PFSK-1 (cell line): Measurements from ENCODE around the gene MAP2K5.

Source experiments
- FOXP2 ChIP-seq: optimal IDR thresholded peaks from 2 replicates; pipeline ENCODE3; 2011; ENCODE audit warnings: borderline replicate concordance, control low read depth, inconsistent platforms; ENCODE audit not compliant: insufficient read depth; ENCODE audit errors: extremely low read length, extremely low read depth
- POLR2AphosphoS5 ChIP-seq: IDR thresholded peaks from 2 replicates; pipeline ENCODE4 v1.6.1; 2012; ENCODE audit warnings: low read depth, mild to moderate bottlenecking, control low read depth, low read length, moderate library complexity
- REST ChIP-seq, 2 experiments: IDR thresholded peaks; 2 replicates each; pipeline versions ENCODE4 v1.6.1 to v1.8.0; 2011 to 2012; ENCODE audit warnings: low read depth in 2 of 2, low read length in 2 of 2, control low read depth in 1 of 2, inconsistent platforms in 1 of 2, mild to moderate bottlenecking in 1 of 2, moderate library complexity in 1 of 2; ENCODE audit not compliant: insufficient read depth in 1 of 2
- SIN3A ChIP-seq: IDR thresholded peaks from 2 replicates; pipeline ENCODE4 v1.6.1; 2012; ENCODE audit warnings: mild to moderate bottlenecking, low read length, moderate library complexity, borderline replicate concordance; ENCODE audit not compliant: insufficient read depth
- TAF1 ChIP-seq: IDR thresholded peaks from 2 replicates; pipeline ENCODE4 v1.6.1; 2012; ENCODE audit warnings: low read length, control low read depth, borderline replicate concordance; ENCODE audit not compliant: insufficient read depth

The MAP2K5 gene

GRCh38 chr15:67575039-67575502 is 32.6 kb downstream of the MAP2K5 start:
- TF ChIP-seq REST (IDR thresholded peaks at IDR 0.05; ENCODE audit: insufficient read depth in 1 of 2, low read depth in 2 of 2, low read length in 2 of 2) (no peak), FOXP2 (no peak), SIN3A (no peak), POLR2AphosphoS5 (no peak), TAF1 (no peak)

- TF ChIP-seq SIN3A (no peak), FOXP2 (no peak), POLR2AphosphoS5 (no peak), TAF1 (no peak), REST (IDR thresholded peaks at IDR 0.05; ENCODE audit: insufficient read depth in 1 of 2, low read depth in 2 of 2, low read length in 2 of 2) (no peak)
Measured at GRCh38 chr15:67578020-67578600, 35.6 kb downstream of the MAP2K5 start.

- TF ChIP-seq FOXP2, result no peak
- no peak for TF ChIP-seq REST (IDR thresholded peaks at IDR 0.05; ENCODE audit: insufficient read depth in 1 of 2, low read depth in 2 of 2, low read length in 2 of 2)
- no peak for TF ChIP-seq TAF1
- TF ChIP-seq SIN3A, result no peak
- no peak for TF ChIP-seq POLR2AphosphoS5
Measured at GRCh38 chr15:67579164-67579563, 36.7 kb downstream of the MAP2K5 start.

- TF ChIP-seq FOXP2, result no peak
- no peak for TF ChIP-seq SIN3A
- no peak for TF ChIP-seq REST (IDR thresholded peaks at IDR 0.05; ENCODE audit: insufficient read depth in 1 of 2, low read depth in 2 of 2, low read length in 2 of 2)
- no peak for TF ChIP-seq TAF1
- TF ChIP-seq POLR2AphosphoS5, result no peak
Measured at GRCh38 chr15:67579967-67580366, 37.5 kb downstream of the MAP2K5 start.

- TF ChIP-seq POLR2AphosphoS5, result no peak
- TF ChIP-seq FOXP2, result no peak
- TF ChIP-seq REST (IDR thresholded peaks at IDR 0.05; ENCODE audit: insufficient read depth in 1 of 2, low read depth in 2 of 2, low read length in 2 of 2), result no peak
- TF ChIP-seq SIN3A, result no peak
- TF ChIP-seq TAF1, result no peak
Measured at GRCh38 chr15:67584157-67584556, 41.7 kb downstream of the MAP2K5 start.
